Hepatocyte (in vitro differentiated cells): ENCODE data around the gene NUBPL.

Experiments used
- CTCF ChIP-seq: fragments of 200-600 bp; sonication (generic); IDR thresholded peaks from 2 replicates; pipeline ENCODE4 v1.5.1; 2016; ENCODE audit warnings: antibody characterized with exemption, mild to moderate bottlenecking; ENCODE audit not compliant: poor library complexity
- EZH2 ChIP-seq: fragments of 200-600 bp; sonication (generic); IDR thresholded peaks from 2 replicates; pipeline ENCODE4 v1.6.1; 2016; ENCODE audit warnings: antibody characterized with exemption, mild to moderate bottlenecking, borderline replicate concordance

GRCh38 chr14:31785574-31785973, 224.4 kb downstream of the NUBPL start:
- TF ChIP-seq CTCF = no peak
- no peak for TF ChIP-seq EZH2
